Cardiac fibroblast (primary cell): ENCODE results near the gene OR9A2.
"Not testable (repeated sequence)": the region's sequence is repeated elsewhere in the genome, so short reads cannot be mapped to it uniquely, and the experiment has no call there.

Experiments
- DNase-seq, 2 donors: peaks; one replicate each; pipeline versions ENCODE4 v3.0.0 to v3.0.0-alpha.2; 2010; ENCODE audit warnings: low read depth in 2 of 2
- H3K4me3 ChIP-seq, 2 donors: replicated peaks in 1 of 2; 1 replicate in 1 of 2; 2 replicates in 1 of 2; pipeline ENCODE4 v1.5.1; 2011; ENCODE audit warnings: low read depth in 2 of 2, low read length in 2 of 2, mild to moderate bottlenecking in 2 of 2, moderate library complexity in 1 of 2
- CTCF ChIP-seq: IDR thresholded peaks from one replicate; pipeline ENCODE4 v1.5.1; 2011; ENCODE audit warnings: low read depth, mild to moderate bottlenecking, low read length, inconsistent platforms

The OR9A2 gene

GRCh38 chr7:142997456-142997989 lies 29.4 kb downstream of the OR9A2 start:
- DNase-seq = no peak
- H3K4me3 ChIP-seq = no peak overlapping the region
- no peak for TF ChIP-seq CTCF

- DNase-seq = peak; percentile 25
- TF ChIP-seq CTCF = no peak
- no peak overlapping the region for H3K4me3 ChIP-seq
Measured at GRCh38 chr7:142992427-142992826, 34.5 kb downstream of the OR9A2 start.

GRCh38 chr7:142984297-142984696 lies 42.6 kb downstream of the OR9A2 start:
- H3K4me3 ChIP-seq = no peak overlapping the region
- TF ChIP-seq CTCF = no peak
- no peak for DNase-seq

GRCh38 chr7:142983825-142984224 lies 43.1 kb downstream of the OR9A2 start:
- H3K4me3 ChIP-seq = no peak overlapping the region
- TF ChIP-seq CTCF = no peak
- DNase-seq = no peak

- DNase-seq, H3K4me3 ChIP-seq: not testable (repeated sequence)
Measured at GRCh38 chr7:142978402-142978801, 48.5 kb downstream of the OR9A2 start.
